Colonic mucosa (tissue), 4 donors: ENCODE measurements around the gene NDUFS2. TPM values are rescaled to one million over a fixed set of nuclear protein-coding genes. Genes with fewer than 3 reads are reported as not detected.

ENCODE experiments used
- DNase-seq: peaks from one replicate; pipeline ENCODE4 v3.0.0-alpha.2; 2020
- H3K27ac ChIP-seq: fragments of 200-600 bp; one replicate; pipeline ENCODE4 v1.8.0; 2021
- H3K27me3 ChIP-seq: fragments of 200-600 bp; one replicate; pipeline ENCODE4 v1.8.0; 2021
- H3K36me3 ChIP-seq: fragments of 200-600 bp; one replicate; pipeline ENCODE4 v1.8.0; 2021
- H3K4me1 ChIP-seq: fragments of 200-600 bp; one replicate; pipeline ENCODE4 v1.8.0; 2021; ENCODE audit warnings: mild to moderate bottlenecking
- H3K4me3 ChIP-seq: fragments of 200-600 bp; one replicate; pipeline ENCODE4 v1.8.0; 2021
- H3K9ac ChIP-seq, 2 donors: one replicate each; pipeline ENCODE4 v1.7.0; 2013; ENCODE audit warnings: control low read depth in 2 of 2, low read depth in 2 of 2, low read length in 2 of 2
- H3K9me3 ChIP-seq: fragments of 200-600 bp; one replicate; pipeline ENCODE4 v1.8.0; 2021
- intact Hi-C: fragments of 100-400 bp; cut with DNase I; formaldehyde crosslinking; loops from one replicate; pipeline ENCODE4 v1.14.1; 2022
- total RNA-seq, 2 donors: library from RNA; stranded (reverse); fragmentation: NEBNext Ultra II Directional in 1 of 2; extraction: Animal tissue kit (Norgen Biotek cat#: 25700) in 1 of 2; gene quantifications; one replicate each; pipeline ENCODE4 v1.2.1, GENCODE V29; 2021
- TF ChIP-seq, protein P1 (sequence below): fragments of 200-600 bp; IDR thresholded peaks from one replicate; pipeline ENCODE4 v1.8.0; 2022; ENCODE audit warnings: antibody characterized with exemption, mild to moderate bottlenecking
- donor health status: healthy.
- donor health status: DM: no; HTN: no; CAD: no.
- donor health status: DM: no; HTN: no; CAD: no.

NDUFS2 gene
- total RNA-seq, 2 donors from 2014 or later, result 167 to 169 TPM

DNA sequence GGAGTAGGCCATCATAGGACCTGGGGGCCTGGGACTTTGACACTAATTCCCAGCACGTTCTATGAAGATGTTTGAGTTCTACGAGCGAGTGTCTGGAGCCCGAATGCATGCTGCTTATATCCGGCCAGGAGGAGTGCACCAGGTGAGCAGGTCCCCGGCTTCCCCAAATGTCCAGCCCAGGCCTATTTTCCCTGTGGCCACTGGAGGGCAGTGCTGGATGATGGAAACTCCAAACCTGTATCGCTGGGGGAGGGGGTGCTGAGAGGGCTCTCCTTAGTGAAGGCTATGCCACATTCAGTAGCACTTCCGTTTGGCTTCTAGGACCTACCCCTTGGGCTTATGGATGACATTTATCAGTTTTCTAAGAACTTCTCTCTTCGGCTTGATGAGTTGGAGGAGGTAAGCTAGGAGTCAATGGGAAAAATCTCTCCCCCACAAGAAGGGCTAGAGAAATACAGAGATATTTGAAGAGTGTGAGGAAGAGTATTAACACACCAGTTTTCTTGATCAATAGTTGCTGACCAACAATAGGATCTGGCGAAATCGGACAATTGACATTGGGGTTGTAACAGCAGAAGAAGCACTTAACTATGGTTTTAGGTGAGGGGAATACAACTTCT is 7.7 kb downstream of the NDUFS2 start:
- TF ChIP-seq, protein P1, sequence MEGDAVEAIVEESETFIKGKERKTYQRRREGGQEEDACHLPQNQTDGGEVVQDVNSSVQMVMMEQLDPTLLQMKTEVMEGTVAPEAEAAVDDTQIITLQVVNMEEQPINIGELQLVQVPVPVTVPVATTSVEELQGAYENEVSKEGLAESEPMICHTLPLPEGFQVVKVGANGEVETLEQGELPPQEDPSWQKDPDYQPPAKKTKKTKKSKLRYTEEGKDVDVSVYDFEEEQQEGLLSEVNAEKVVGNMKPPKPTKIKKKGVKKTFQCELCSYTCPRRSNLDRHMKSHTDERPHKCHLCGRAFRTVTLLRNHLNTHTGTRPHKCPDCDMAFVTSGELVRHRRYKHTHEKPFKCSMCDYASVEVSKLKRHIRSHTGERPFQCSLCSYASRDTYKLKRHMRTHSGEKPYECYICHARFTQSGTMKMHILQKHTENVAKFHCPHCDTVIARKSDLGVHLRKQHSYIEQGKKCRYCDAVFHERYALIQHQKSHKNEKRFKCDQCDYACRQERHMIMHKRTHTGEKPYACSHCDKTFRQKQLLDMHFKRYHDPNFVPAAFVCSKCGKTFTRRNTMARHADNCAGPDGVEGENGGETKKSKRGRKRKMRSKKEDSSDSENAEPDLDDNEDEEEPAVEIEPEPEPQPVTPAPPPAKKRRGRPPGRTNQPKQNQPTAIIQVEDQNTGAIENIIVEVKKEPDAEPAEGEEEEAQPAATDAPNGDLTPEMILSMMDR, result peak; percentile 93
- H3K36me3 ChIP-seq, result peaks cover 32% of the 10 kb centered on the region
- no peaks in the 10 kb centered on the region for H3K4me1 ChIP-seq
- H3K27me3 ChIP-seq, result no peaks in the 10 kb centered on the region
- H3K9ac ChIP-seq, result no peak overlapping the region
- H3K4me3 ChIP-seq, result no peak overlapping the region
- H3K9me3 ChIP-seq, result no peaks in the 10 kb centered on the region
- DNase-seq, result peak; percentile 73
- no peak overlapping the region for H3K27ac ChIP-seq
- intact Hi-C loops, result loop anchor here (5.0 kb wide), 1 partner anchor 157 kb away; the partner anchor contains the start of gene CFAP126

GRCh38 chr1:161214369-161214768 is 12.2 kb downstream of the NDUFS2 start:
- Histone ChIP-seq H3K9ac (no peak overlapping the region), H3K27me3 (no peaks in the 10 kb centered on the region), H3K4me1 (no peaks in the 10 kb centered on the region), H3K27ac (no peak overlapping the region), H3K36me3 (peaks cover 25% of the 10 kb centered on the region), H3K4me3 (no peak overlapping the region), H3K9me3 (no peaks in the 10 kb centered on the region)
- no peak for DNase-seq
- TF ChIP-seq, protein P1, result no peak
- intact Hi-C loops, result loop anchor here (5.0 kb wide), 1 partner anchor 153 kb away; the partner anchor contains the start of gene CFAP126

DNA sequence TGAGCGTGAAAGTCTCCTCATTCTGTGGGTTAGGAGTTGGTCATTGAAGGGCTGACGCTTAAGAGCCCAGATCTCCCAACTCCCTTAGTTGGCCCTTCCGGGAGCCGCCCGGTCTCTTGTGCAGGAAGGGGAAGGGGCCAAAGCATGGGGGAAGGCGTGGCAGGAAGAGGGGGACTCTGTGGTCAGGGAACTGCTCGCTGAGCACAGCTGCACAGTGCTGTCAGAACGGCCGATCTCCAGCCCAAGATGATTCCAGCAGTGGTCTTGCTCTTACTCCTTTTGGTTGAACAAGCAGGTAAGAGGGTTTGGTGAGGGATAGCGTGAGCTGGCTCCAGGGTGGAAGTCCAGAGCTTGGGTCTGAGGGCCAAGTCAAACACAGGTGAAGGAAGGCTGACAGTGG is 12.9 kb downstream of the NDUFS2 start, which contains the start of gene FCER1G:
Gene FCER1G, plus strand, starts transcription at position 220 of the 400 bp plus-strand sequence. Its CDS starts 27 bp downstream, at position 247.
- intact Hi-C loops, result no loop called here
- Histone ChIP-seq H3K4me3 (peak within 1 kb of the TSS; percentile 9), H3K36me3 (peaks cover 21% of the 10 kb centered on the region), H3K27ac (peak within 1 kb of the TSS; percentile 40), H3K9ac (peak within 1 kb of the TSS in 1 of 2 donors; percentile 33), H3K9me3 (no peaks in the 10 kb centered on the region), H3K27me3 (no peaks in the 10 kb centered on the region), H3K4me1 (no peaks in the 10 kb centered on the region)
- DNase-seq, result peak; percentile 37
- TF ChIP-seq, protein P1, result no peak

DNA sequence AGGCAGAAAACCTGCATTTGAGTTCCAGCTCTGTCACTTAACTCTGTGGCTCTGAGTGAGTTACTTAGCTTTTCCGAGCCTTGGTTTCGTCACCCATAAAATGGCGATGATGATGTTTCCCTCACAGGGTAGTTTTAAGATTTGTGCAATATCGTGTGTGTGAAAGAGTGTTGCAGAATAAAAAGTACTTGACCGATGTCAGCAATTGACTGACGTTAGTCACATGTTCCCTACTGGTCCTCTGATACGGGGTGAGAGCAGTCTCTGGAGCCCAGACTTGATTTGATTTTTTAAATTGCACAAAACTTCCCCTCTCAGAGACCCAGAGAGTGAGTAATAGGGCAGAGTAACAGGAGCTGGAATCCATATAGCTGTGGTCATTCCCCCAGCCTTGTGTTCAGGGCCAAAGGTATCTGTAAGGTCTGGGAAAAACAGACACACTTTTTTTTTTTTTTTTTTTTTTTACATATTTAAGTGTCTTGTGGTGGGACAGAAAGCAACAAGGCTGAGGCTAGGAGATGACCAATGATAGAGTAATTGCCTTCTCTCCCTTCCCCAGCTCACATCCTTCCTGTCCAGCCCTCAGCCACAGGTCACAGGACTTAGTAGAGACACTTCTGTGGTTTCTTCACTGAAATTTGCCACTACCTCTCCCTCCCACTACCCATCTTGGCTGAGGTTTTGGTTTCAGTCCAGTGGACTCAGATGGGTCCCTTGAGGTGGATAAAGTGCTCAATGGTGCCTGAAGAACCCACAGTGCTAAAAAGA is 15.0 kb downstream of the NDUFS2 start:
- intact Hi-C loops, result no loop called here
- TF ChIP-seq, protein P1, result no peak
- Histone ChIP-seq H3K4me1 (no peaks in the 10 kb centered on the region), H3K36me3 (peaks cover 20% of the 10 kb centered on the region), H3K27me3 (no peaks in the 10 kb centered on the region), H3K27ac (peak overlapping the region; percentile 72), H3K9me3 (no peaks in the 10 kb centered on the region), H3K9ac (peak overlapping the region in 1 of 2 donors; percentile 29), H3K4me3 (peak overlapping the region; percentile 2)
- no peak for DNase-seq

- Histone ChIP-seq H3K4me3 (no peak overlapping the region), H3K27ac (peak overlapping the region; percentile 72), H3K4me1 (no peaks in the 10 kb centered on the region), H3K36me3 (peaks cover 13% of the 10 kb centered on the region), H3K9me3 (no peaks in the 10 kb centered on the region), H3K9ac (no peak overlapping the region), H3K27me3 (no peaks in the 10 kb centered on the region)
- DNase-seq, result no peak
- intact Hi-C loops, result no loop called here
- TF ChIP-seq, protein P1, result no peak
Measured at GRCh38 chr1:161217831-161218230, 15.7 kb downstream of the NDUFS2 start.
